Dendritic cell treated with granulocyte-macrophage colony-stimulating factor and Interleukin-4, amounts not matched to agents 40 ng/mL and 50 ng/mL, for 4 days (primary cell): ENCODE data around the gene OR2A5.

Experiments used
- H3K27ac Mint-ChIP-seq: one replicate; pipeline ENCODE4 v1.8.0; 2022; ENCODE audit warnings: mild to moderate bottlenecking, mixed read lengths
- H3K27me3 Mint-ChIP-seq: one replicate; pipeline ENCODE4 v1.8.0; 2022; ENCODE audit warnings: mild to moderate bottlenecking, mixed read lengths
- H3K36me3 Mint-ChIP-seq: one replicate; pipeline ENCODE4 v1.8.0; 2022; ENCODE audit warnings: low read depth, mixed read lengths
- H3K4me1 Mint-ChIP-seq: one replicate; pipeline ENCODE4 v1.8.0; 2022; ENCODE audit warnings: low read depth, mixed read lengths
- H3K4me3 Mint-ChIP-seq: one replicate; pipeline ENCODE4 v1.8.0; 2022; ENCODE audit warnings: mild to moderate bottlenecking, moderate library complexity, mixed read lengths
- H3K9me3 Mint-ChIP-seq: one replicate; pipeline ENCODE4 v1.8.0; 2022; ENCODE audit warnings: mixed read lengths
- intact Hi-C: fragments of 100-400 bp; cut with micrococcal nuclease; formaldehyde crosslinking; loops from one replicate; pipeline ENCODE4 v1.15.0; 2022

OR2A5 gene

GRCh38 chr7:144023171-144023827 lies 25.4 kb upstream of the OR2A5 start:
- Mint-ChIP-seq H3K27me3 (no peaks in the 10 kb centered on the region), H3K4me3 (no peak overlapping the region), H3K9me3 (no peaks in the 10 kb centered on the region), H3K36me3 (no peaks in the 10 kb centered on the region), H3K4me1 (no peaks in the 10 kb centered on the region), H3K27ac (no peak overlapping the region)
- intact Hi-C loops, result no loop called here

GRCh38 chr7:144024213-144024612 lies 24.5 kb upstream of the OR2A5 start:
- intact Hi-C loops, result no loop called here
- H3K4me3 Mint-ChIP-seq, result no peak overlapping the region
- H3K36me3 Mint-ChIP-seq, result no peaks in the 10 kb centered on the region
- no peak overlapping the region for H3K27ac Mint-ChIP-seq
- no peaks in the 10 kb centered on the region for H3K9me3 Mint-ChIP-seq
- H3K4me1 Mint-ChIP-seq, result no peaks in the 10 kb centered on the region
- no peaks in the 10 kb centered on the region for H3K27me3 Mint-ChIP-seq

GRCh38 chr7:144026203-144026883 lies 22.4 kb upstream of the OR2A5 start:
- Mint-ChIP-seq H3K27ac (no peak overlapping the region), H3K36me3 (no peaks in the 10 kb centered on the region), H3K27me3 (no peaks in the 10 kb centered on the region), H3K4me1 (no peaks in the 10 kb centered on the region), H3K4me3 (no peak overlapping the region), H3K9me3 (no peaks in the 10 kb centered on the region)
- intact Hi-C loops, result no loop called here

GRCh38 chr7:144027070-144027469 lies 21.7 kb upstream of the OR2A5 start:
- intact Hi-C loops, result no loop called here
- no peak overlapping the region for H3K27ac Mint-ChIP-seq

GRCh38 chr7:144027974-144028373 lies 20.8 kb upstream of the OR2A5 start:
- Mint-ChIP-seq H3K4me3 (no peak overlapping the region), H3K4me1 (no peaks in the 10 kb centered on the region), H3K27me3 (no peaks in the 10 kb centered on the region), H3K9me3 (no peaks in the 10 kb centered on the region), H3K36me3 (no peaks in the 10 kb centered on the region), H3K27ac (no peak overlapping the region)
- intact Hi-C loops, result no loop called here

More at GRCh38 chr7:144027070-144027469, 21.7 kb upstream of the OR2A5 start:
- no peaks in the 10 kb centered on the region for H3K4me1 Mint-ChIP-seq
- no peaks in the 10 kb centered on the region for H3K9me3 Mint-ChIP-seq
- H3K4me3 Mint-ChIP-seq, result no peak overlapping the region
- no peaks in the 10 kb centered on the region for H3K27me3 Mint-ChIP-seq
- no peaks in the 10 kb centered on the region for H3K36me3 Mint-ChIP-seq

- Mint-ChIP-seq H3K36me3 (no peaks in the 10 kb centered on the region), H3K4me1 (no peaks in the 10 kb centered on the region), H3K27ac (no peak overlapping the region), H3K4me3 (no peak overlapping the region), H3K9me3 (no peaks in the 10 kb centered on the region), H3K27me3 (no peaks in the 10 kb centered on the region)
- intact Hi-C loops, result no loop called here
These were observed 20.2 kb upstream of the OR2A5 start for GRCh38 chr7:144028547-144028946.

- no peak overlapping the region for H3K4me3 Mint-ChIP-seq
- H3K27me3 Mint-ChIP-seq, result no peaks in the 10 kb centered on the region
- no peaks in the 10 kb centered on the region for H3K9me3 Mint-ChIP-seq
- H3K27ac Mint-ChIP-seq, result no peak overlapping the region
- intact Hi-C loops, result no loop called here
- H3K4me1 Mint-ChIP-seq, result no peaks in the 10 kb centered on the region
- H3K36me3 Mint-ChIP-seq, result no peaks in the 10 kb centered on the region
These were observed 16.2 kb upstream of the OR2A5 start for GRCh38 chr7:144032516-144032915.

- no peaks in the 10 kb centered on the region for H3K27me3 Mint-ChIP-seq
These were observed 15.6 kb upstream of the OR2A5 start for GRCh38 chr7:144032985-144033709.

GRCh38 chr7:144035385-144035784 lies 13.4 kb upstream of the OR2A5 start:
- intact Hi-C loops, result no loop called here

More at GRCh38 chr7:144032985-144033709, 15.6 kb upstream of the OR2A5 start:
- Mint-ChIP-seq H3K36me3 (no peaks in the 10 kb centered on the region), H3K9me3 (no peaks in the 10 kb centered on the region), H3K4me1 (no peaks in the 10 kb centered on the region), H3K27ac (no peak overlapping the region), H3K4me3 (no peak overlapping the region)
- intact Hi-C loops, result no loop called here

GRCh38 chr7:144036302-144036885 lies 12.4 kb upstream of the OR2A5 start:
- Mint-ChIP-seq H3K9me3 (no peaks in the 10 kb centered on the region), H3K4me3 (no peak overlapping the region), H3K27me3 (no peaks in the 10 kb centered on the region), H3K27ac (no peak overlapping the region), H3K4me1 (no peaks in the 10 kb centered on the region), H3K36me3 (no peaks in the 10 kb centered on the region)
- intact Hi-C loops, result no loop called here

More at GRCh38 chr7:144035385-144035784, 13.4 kb upstream of the OR2A5 start:
- Mint-ChIP-seq H3K4me3 (no peak overlapping the region), H3K4me1 (no peaks in the 10 kb centered on the region), H3K9me3 (no peaks in the 10 kb centered on the region), H3K36me3 (no peaks in the 10 kb centered on the region), H3K27ac (no peak overlapping the region), H3K27me3 (no peaks in the 10 kb centered on the region)

- Mint-ChIP-seq H3K4me1 (no peaks in the 10 kb centered on the region), H3K4me3 (no peak overlapping the region), H3K9me3 (no peaks in the 10 kb centered on the region), H3K36me3 (no peaks in the 10 kb centered on the region), H3K27me3 (no peaks in the 10 kb centered on the region), H3K27ac (no peak overlapping the region)
- intact Hi-C loops, result no loop called here
These were observed 11.2 kb upstream of the OR2A5 start for GRCh38 chr7:144037414-144038035.

GRCh38 chr7:144038887-144039286 lies 9.9 kb upstream of the OR2A5 start:
- Mint-ChIP-seq H3K27ac (no peak overlapping the region), H3K9me3 (no peaks in the 10 kb centered on the region), H3K27me3 (no peaks in the 10 kb centered on the region), H3K36me3 (no peaks in the 10 kb centered on the region), H3K4me1 (no peaks in the 10 kb centered on the region), H3K4me3 (no peak overlapping the region)
- intact Hi-C loops, result no loop called here

- Mint-ChIP-seq H3K36me3 (no peaks in the 10 kb centered on the region), H3K27me3 (no peaks in the 10 kb centered on the region), H3K27ac (no peak overlapping the region), H3K4me1 (no peaks in the 10 kb centered on the region), H3K4me3 (no peak overlapping the region), H3K9me3 (no peaks in the 10 kb centered on the region)
- intact Hi-C loops, result no loop called here
These were observed 743 bp downstream of the OR2A5 start for GRCh38 chr7:144049491-144049890.

GRCh38 chr7:144050093-144050492 lies 1.3 kb downstream of the OR2A5 start:
- no peak overlapping the region for H3K27ac Mint-ChIP-seq
- intact Hi-C loops, result no loop called here
- H3K36me3 Mint-ChIP-seq, result no peaks in the 10 kb centered on the region
- no peaks in the 10 kb centered on the region for H3K4me1 Mint-ChIP-seq
- no peaks in the 10 kb centered on the region for H3K9me3 Mint-ChIP-seq
- no peak overlapping the region for H3K4me3 Mint-ChIP-seq
- no peaks in the 10 kb centered on the region for H3K27me3 Mint-ChIP-seq
